ENCODE measurements around the gene TUBA8. TPM values are rescaled to one million over a fixed set of nuclear protein-coding genes. Genes with fewer than 3 reads are reported as not detected.
"Not testable (repeated sequence)": the region's sequence is repeated elsewhere in the genome, so short reads cannot be mapped to it uniquely, and the experiment has no call there.

The TUBA8 gene
- total RNA-seq, 2 experiments from 2014 or later, result 1.2 to 1.5 TPM

DNA sequence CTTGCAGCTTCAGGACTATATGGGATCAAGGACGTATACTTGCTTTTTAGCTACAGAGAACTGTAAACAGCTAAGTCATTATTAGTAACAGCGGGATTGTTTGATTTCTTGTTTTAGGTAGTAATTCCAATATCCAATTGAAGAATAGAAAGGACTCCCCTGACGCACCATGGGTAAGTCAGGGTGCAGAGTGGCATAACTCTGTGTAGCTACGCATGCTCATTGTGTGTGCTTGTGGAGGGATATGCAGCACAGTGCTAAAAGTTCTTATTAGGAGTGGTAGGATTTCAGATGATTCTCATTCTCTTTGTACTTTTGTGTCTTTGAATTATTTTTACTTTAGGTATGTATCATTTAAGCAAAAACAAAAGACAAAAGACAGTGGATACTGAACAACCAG is 40.6 kb upstream of the TUBA8 start:
- Mint-ChIP-seq H3K27me3 (ENCODE audit: low read depth) (peaks cover 22% of the 10 kb centered on the region), H3K4me3 (no peak overlapping the region), H3K4me1 (ENCODE audit: low read depth) (peaks cover 3% of the 10 kb centered on the region), H3K9me3 (ENCODE audit: insufficient read depth) (no peaks in the 10 kb centered on the region), H3K27ac (no peak overlapping the region), H3K36me3 (ENCODE audit: low read depth) (no peaks in the 10 kb centered on the region)
- no peak for DNase-seq
- CTCF ChIA-PET, result interaction anchor here (1.4 kb wide), 2 partner anchors 70 to 241 kb away, joined by 4 read pairs; no protein-coding TSS in a partner anchor
- ATAC-seq, result no peak
- POLR2A ChIA-PET, result interaction anchor here (1.4 kb wide), 1 partner anchor 8 kb away, joined by 4 read pairs; the partner anchor contains the start of gene PEX26

GRCh38 chr22:18070556-18071306 is 39.9 kb upstream of the TUBA8 start:
- peaks cover 15% of the 10 kb centered on the region for H3K27me3 Mint-ChIP-seq (ENCODE audit: low read depth)
- H3K4me1 Mint-ChIP-seq (ENCODE audit: low read depth), result peaks cover 3% of the 10 kb centered on the region
- no peak for DNase-seq
- ATAC-seq, result no peak
- no peak overlapping the region for H3K4me3 Mint-ChIP-seq
- ChIA-PET POLR2A (no interaction called here), CTCF (interaction anchor here (1.0 to 1.6 kb wide), 5 partner anchors 13 to 316 kb away, joined by 3 to 6 read pairs (median 4); no protein-coding TSS in a partner anchor)
- no peaks in the 10 kb centered on the region for H3K36me3 Mint-ChIP-seq (ENCODE audit: low read depth)
- H3K9me3 Mint-ChIP-seq (ENCODE audit: insufficient read depth), result no peaks in the 10 kb centered on the region
- no peak overlapping the region for H3K27ac Mint-ChIP-seq

DNA sequence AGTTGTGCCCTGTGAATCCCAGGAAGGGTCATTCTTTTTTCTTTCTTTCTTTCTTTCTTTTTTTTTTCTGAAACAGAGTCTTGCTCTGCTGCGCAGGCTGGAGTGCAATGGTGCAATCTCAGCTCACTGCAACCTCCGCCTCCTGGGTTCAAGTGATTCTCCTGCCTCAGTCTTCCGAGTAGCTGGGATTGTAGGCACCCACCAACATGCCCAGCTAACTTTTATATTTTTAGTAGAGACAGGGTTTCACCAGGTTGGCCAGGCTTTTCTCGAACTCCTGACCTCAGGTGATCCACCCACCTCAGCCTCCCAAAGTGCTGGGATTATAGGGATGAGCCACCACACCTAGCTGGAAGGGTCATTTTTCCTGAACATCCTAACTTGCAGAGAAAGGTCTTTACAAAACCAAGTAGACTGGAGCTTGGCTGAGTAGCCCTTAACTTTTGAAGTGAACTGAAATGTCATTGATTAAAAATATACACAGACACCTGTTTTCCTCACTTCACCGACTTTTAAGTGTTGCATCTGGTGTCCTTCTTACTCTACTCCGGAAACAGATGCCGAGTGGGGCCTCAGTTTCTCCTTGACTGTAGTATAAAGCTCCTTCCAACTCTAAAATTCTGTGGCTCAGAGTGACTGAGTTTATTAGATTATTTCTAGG is 39.2 kb upstream of the TUBA8 start:
- CTCF ChIA-PET, result interaction anchor here (1.0 to 1.6 kb wide), 3 partner anchors 13 to 317 kb away, joined by 3 to 6 read pairs (median 4); no protein-coding TSS in a partner anchor
- POLR2A ChIA-PET; H3K36me3 Mint-ChIP-seq (ENCODE audit: low read depth); DNase-seq; H3K27me3 Mint-ChIP-seq (ENCODE audit: low read depth); ATAC-seq; H3K27ac Mint-ChIP-seq; H3K4me3 Mint-ChIP-seq; H3K9me3 Mint-ChIP-seq (ENCODE audit: insufficient read depth); H3K4me1 Mint-ChIP-seq (ENCODE audit: low read depth): not testable (repeated sequence)

DNA sequence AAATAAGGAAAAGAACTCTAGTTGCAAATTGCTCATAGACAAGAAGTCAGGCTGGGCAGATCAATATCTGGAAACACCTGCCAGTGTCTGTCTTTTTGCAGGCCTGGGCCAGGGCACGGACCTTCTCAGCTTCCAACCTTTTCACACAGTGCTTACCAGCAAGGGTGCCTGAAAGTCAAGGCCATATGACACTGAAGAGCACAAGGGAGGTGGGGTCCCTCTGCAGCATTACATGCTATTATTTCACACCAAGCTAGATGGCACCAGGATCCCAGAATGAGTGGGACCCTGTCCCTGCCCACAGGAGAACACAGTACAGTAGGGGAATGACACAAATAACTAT is 38.7 kb upstream of the TUBA8 start:
- Mint-ChIP-seq H3K36me3 (ENCODE audit: low read depth) (no peaks in the 10 kb centered on the region), H3K4me3 (no peak overlapping the region), H3K27me3 (ENCODE audit: low read depth) (peaks cover 9% of the 10 kb centered on the region), H3K4me1 (ENCODE audit: low read depth) (peaks cover 8% of the 10 kb centered on the region), H3K27ac (no peak overlapping the region), H3K9me3 (ENCODE audit: insufficient read depth) (no peaks in the 10 kb centered on the region)
- DNase-seq (no peak), ATAC-seq (no peak)
- ChIA-PET CTCF (interaction anchor here (1.0 to 1.6 kb wide), 3 partner anchors 14 to 318 kb away, joined by 3 to 6 read pairs (median 4); no protein-coding TSS in a partner anchor), POLR2A (no interaction called here)

DNA sequence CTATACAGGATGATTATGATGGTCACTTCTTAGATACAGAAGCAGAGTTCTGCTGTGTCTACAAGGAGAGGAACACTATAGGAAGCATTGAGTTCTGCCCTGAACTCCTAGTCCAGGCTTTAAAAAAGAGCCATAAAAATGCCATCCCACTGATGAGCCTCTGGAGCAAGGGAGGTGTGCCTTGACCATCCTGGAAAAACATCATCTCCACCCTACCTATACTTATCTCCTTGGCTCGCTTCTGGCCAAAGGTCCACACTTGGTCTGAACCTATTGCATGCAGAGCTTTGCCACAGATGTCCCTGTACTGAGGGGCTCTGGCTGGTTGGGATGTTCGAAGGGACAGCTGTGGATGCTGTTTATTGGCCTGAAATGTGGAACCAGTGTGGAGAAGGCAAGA is 37.1 kb upstream of the TUBA8 start:
- Mint-ChIP-seq H3K4me1 (ENCODE audit: low read depth) (peaks cover 15% of the 10 kb centered on the region), H3K36me3 (ENCODE audit: low read depth) (peaks cover under 1% of the 10 kb centered on the region), H3K27ac (no peak overlapping the region), H3K27me3 (ENCODE audit: low read depth) (no peaks in the 10 kb centered on the region), H3K9me3 (ENCODE audit: insufficient read depth) (no peaks in the 10 kb centered on the region), H3K4me3 (no peak overlapping the region)
- no peak for ATAC-seq
- ChIA-PET CTCF (interaction anchor here (1.2 to 8.1 kb wide), 3 partner anchors 15 to 242 kb away, joined by 3 to 157 read pairs (median 3); no protein-coding TSS in a partner anchor), POLR2A (no interaction called here)
- no peak for DNase-seq

DNA sequence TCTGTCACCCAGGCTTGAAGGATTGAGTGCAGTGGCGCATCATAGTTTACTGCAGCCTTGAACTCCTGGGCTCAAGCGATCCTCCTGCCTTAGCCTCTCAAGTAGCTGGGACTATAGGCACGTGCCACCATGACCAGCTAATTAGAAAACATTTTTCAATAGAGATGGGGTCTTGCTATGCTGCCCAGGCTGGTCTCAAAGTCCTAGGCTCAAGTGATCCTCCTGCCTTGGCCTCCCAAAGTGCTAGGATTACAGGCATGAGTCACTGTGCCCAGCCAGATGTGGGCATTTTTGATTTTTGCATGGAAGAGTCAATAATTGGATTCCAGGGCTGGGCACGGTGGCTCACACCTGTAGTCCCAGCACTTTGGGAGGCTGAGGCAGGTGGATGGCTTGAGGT is 36.7 kb upstream of the TUBA8 start:
- POLR2A ChIA-PET; DNase-seq; H3K9me3 Mint-ChIP-seq (ENCODE audit: insufficient read depth); ATAC-seq; H3K27ac Mint-ChIP-seq; H3K36me3 Mint-ChIP-seq (ENCODE audit: low read depth); H3K27me3 Mint-ChIP-seq (ENCODE audit: low read depth); H3K4me3 Mint-ChIP-seq: not testable (repeated sequence)
- CTCF ChIA-PET, result interaction anchor here (1.3 to 8.1 kb wide), 2 partner anchors 32 to 243 kb away, joined by 3 to 157 read pairs; no protein-coding TSS in a partner anchor
- peaks cover 18% of the 10 kb centered on the region for H3K4me1 Mint-ChIP-seq (ENCODE audit: low read depth)

- no peak for DNase-seq
- ChIA-PET POLR2A (interaction anchor here (0.6 to 2.7 kb wide), 2 partner anchors 94 to 246 kb away, joined by 3 to 16 read pairs; no protein-coding TSS in a partner anchor), CTCF (interaction anchor here (0.9 to 8.1 kb wide), 27 partner anchors 10 to 522 kb away, joined by 3 to 157 read pairs (median 5); partner anchors contain the start of genes BCL2L13, MICAL3 and USP18)
- H3K9me3 Mint-ChIP-seq (ENCODE audit: insufficient read depth), result no peaks in the 10 kb centered on the region
- H3K27ac Mint-ChIP-seq, result no peak overlapping the region
- no peaks in the 10 kb centered on the region for H3K27me3 Mint-ChIP-seq (ENCODE audit: low read depth)
- peaks cover 13% of the 10 kb centered on the region for H3K36me3 Mint-ChIP-seq (ENCODE audit: low read depth)
- H3K4me1 Mint-ChIP-seq (ENCODE audit: low read depth), result peaks cover 28% of the 10 kb centered on the region
- no peak overlapping the region for H3K4me3 Mint-ChIP-seq
- ATAC-seq, result no peak
Observed at GRCh38 chr22:18075101-18075719, 35.4 kb upstream of the TUBA8 start.

DNA sequence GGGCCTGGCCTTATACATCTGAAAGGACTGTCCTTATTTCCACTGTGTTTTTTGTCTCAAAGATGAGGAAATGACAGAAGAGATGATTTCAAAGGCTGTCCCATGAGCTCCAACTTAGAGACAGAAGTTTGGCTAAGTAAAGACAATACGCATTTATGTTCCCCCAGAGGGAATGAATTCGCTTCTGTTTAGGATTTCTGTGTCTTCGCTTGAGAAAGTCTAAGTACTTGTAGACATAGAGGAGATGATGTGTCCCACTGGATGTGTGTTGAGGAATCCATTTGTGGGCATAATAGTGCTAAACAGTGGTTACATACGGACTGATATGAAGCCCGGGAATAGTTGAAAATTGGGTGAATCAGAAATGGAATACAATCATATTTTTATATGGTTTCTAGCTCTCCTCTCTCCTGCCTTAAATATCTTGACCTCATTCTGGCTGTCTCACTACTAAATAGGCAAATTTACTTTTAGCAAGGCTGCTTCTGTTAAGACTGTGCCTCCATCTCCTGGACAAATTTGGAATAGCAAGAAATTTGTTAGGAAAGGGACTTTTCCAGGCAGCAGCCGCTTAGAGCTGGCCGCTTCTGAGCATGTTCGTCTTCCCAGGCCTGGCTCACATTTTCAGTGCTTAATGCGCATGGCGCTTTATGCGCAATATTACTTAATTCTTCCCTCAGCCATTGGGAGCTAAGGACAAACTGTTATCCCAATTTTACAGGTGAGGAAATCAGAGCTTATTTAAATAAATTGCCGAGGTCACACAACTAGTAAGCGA is 34.7 kb upstream of the TUBA8 start:
- H3K4me3 Mint-ChIP-seq, result peak overlapping the region; percentile 27
- CTCF ChIA-PET, result interaction anchor here (0.6 to 8.1 kb wide), 41 partner anchors 11 to 523 kb away, joined by 3 to 157 read pairs (median 4); partner anchors contain the start of genes BCL2L13, MICAL3 and USP18
- peaks cover 19% of the 10 kb centered on the region for H3K36me3 Mint-ChIP-seq (ENCODE audit: low read depth)
- H3K27me3 Mint-ChIP-seq (ENCODE audit: low read depth), result no peaks in the 10 kb centered on the region
- H3K4me1 Mint-ChIP-seq (ENCODE audit: low read depth), result peaks cover 28% of the 10 kb centered on the region
- peak; percentile 47 for DNase-seq
- H3K9me3 Mint-ChIP-seq (ENCODE audit: insufficient read depth), result no peaks in the 10 kb centered on the region
- no peak for ATAC-seq
- POLR2A ChIA-PET, result interaction anchor here (0.6 to 2.7 kb wide), 6 partner anchors 74 to 922 kb away, joined by 3 to 18 read pairs (median 5); partner anchors contain the start of gene USP18
- no peak overlapping the region for H3K27ac Mint-ChIP-seq

DNA sequence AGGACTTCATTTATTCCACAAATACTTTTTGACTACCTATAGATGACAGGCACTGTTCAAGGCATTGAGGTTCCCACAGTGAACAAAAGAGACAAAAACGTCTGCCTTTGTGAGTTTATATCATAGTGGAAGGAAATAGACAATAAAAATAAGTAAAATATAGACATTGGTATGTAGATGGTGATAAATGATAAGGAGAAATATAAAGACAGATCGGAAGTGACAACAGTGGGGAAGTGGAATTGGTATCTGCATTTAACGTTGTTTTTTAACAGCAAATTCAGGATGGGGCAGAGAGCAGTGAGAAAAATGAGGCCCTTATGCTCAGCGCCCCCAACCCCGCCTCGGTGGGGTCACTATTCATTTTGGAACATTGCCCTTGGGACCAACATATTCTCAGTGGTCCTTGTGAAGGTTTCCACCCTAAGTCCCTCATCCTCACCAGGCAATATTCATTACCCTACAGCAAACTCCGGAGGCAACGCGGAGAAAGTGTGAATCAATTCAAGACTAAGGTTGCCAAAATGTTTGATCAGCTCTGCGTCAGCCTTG is 33.4 kb upstream of the TUBA8 start:
- H3K27ac Mint-ChIP-seq, result peak overlapping the region; percentile 98
- ATAC-seq (no peak), DNase-seq (no peak)
- ChIA-PET POLR2A (interaction anchor here (0.7 to 2.7 kb wide), 15 partner anchors 8 to 438 kb away, joined by 3 to 18 read pairs (median 4); partner anchors contain the start of genes BCL2L13 and USP18), CTCF (interaction anchor here (0.5 to 8.1 kb wide), 16 partner anchors 11 to 904 kb away, joined by 3 to 157 read pairs (median 5); partner anchors contain the start of gene USP18)
- no peaks in the 10 kb centered on the region for H3K27me3 Mint-ChIP-seq (ENCODE audit: low read depth)
- peaks cover 31% of the 10 kb centered on the region for H3K36me3 Mint-ChIP-seq (ENCODE audit: low read depth)
- no peaks in the 10 kb centered on the region for H3K9me3 Mint-ChIP-seq (ENCODE audit: insufficient read depth)
- peaks cover 39% of the 10 kb centered on the region for H3K4me1 Mint-ChIP-seq (ENCODE audit: low read depth)
- peak overlapping the region; percentile 96 for H3K4me3 Mint-ChIP-seq

DNA sequence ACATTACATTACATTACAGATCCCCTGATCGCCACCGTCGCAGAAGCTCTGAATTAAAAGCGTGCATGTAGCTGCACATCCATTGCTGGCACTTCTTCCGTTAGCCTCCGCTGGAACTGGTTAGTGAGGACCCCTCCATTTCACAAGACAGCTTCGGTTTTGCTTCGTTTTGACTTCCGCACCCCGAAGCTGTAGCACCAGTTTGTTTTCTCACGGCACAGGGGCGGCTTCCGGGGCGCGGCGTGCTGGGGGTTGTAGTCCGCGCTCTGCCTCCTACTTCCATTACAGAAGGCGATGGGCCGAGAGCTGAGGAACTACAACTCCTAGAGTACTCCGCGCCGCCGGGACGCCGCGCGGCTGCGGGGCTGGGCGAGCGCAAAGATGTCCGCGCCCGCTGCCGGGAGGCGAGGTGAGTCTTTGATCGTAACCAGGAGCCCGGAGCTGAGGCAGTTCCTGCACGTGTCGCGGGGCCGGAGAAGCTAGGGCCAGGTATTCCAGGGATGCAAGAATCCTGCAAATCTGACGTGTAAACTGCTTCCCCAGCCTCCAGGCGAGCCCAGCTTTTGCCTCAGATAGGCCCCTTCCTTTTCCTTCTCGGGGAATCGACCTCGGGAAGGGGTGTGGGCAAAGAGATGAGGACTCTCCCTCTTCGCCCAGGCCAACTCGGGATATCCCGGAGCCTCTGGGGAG is 32.8 kb upstream of the TUBA8 start, which contains the start of gene PEX26:
Gene PEX26, plus strand, starts transcription at position 352 of the 690 bp plus-strand sequence. CDS start 387 bp downstream, outside the sequence.
- peaks cover 37% of the 10 kb centered on the region for H3K36me3 Mint-ChIP-seq (ENCODE audit: low read depth)
- POLR2A ChIA-PET, result interaction anchor here (0.7 to 2.7 kb wide), 16 partner anchors 9 to 1908 kb away, joined by 3 to 18 read pairs (median 4); partner anchors contain the start of genes BCL2L13 and USP18

More for the DNA sequence above, 32.8 kb upstream of the TUBA8 start, which contains the start of gene PEX26:
- ATAC-seq (peak; percentile 99), DNase-seq (peak; percentile 98)
- Mint-ChIP-seq H3K4me1 (ENCODE audit: low read depth) (peaks cover 45% of the 10 kb centered on the region), H3K27me3 (ENCODE audit: low read depth) (no peaks in the 10 kb centered on the region), H3K27ac (peak within 1 kb of the TSS; percentile 98), H3K4me3 (peak within 1 kb of the TSS; percentile 96), H3K9me3 (ENCODE audit: insufficient read depth) (no peaks in the 10 kb centered on the region)
- CTCF ChIA-PET, result interaction anchor here (0.5 to 8.1 kb wide), 11 partner anchors 11 to 905 kb away, joined by 3 to 157 read pairs (median 5); partner anchors contain the start of gene USP18
